GM18861 (cell line): ENCODE data around the gene MALRD1.

Source experiments
- ATAC-seq: cut with Tn5 transposase; IDR thresholded peaks from one replicate; pipeline ENCODE4 v1.9.1; 2021; ENCODE audit not compliant: unreplicated experiment

The MALRD1 gene

GRCh38 chr10:19629567-19629966, 581.0 kb downstream of the MALRD1 start:
- no peak for ATAC-seq

DNA sequence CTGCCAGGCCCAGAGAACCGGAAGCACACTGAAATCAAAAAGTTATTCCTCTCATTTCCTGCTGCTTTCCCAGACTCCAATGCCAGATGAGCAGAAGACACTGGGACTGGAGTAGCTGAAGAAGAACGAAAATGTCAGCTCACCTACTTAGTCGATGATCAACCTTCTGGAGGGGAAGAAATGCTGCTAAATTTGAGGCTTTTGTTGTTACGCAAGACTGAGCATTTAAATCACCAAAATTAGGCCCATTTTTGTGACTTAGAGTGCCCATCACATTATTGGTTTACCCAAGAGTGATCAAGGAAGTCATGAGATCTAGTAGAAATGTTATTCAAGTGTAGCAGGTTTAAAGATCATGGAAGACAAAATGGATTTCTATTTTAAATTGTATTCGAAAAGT, 585.6 kb downstream of the MALRD1 start:
- ATAC-seq, result no peak

- no peak for ATAC-seq
Measured at GRCh38 chr10:19638182-19638895, 589.7 kb downstream of the MALRD1 start.

DNA sequence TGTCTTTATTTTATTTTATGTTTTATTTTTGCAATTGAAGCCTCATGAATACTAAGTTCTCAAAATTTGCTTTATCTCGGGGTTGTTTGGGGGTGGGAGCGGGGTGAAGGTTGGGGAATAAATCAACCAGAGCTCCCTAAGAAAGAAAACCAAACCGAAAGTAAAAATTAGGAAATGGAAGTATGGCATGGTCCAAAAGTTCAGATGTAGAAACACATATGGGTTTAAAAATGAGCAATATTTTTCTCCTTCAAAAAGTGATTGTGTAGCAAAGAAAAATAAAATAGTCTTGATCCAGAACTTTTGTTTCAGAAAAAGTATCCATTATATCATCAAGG, 590.3 kb downstream of the MALRD1 start:
- ATAC-seq, result no peak

DNA sequence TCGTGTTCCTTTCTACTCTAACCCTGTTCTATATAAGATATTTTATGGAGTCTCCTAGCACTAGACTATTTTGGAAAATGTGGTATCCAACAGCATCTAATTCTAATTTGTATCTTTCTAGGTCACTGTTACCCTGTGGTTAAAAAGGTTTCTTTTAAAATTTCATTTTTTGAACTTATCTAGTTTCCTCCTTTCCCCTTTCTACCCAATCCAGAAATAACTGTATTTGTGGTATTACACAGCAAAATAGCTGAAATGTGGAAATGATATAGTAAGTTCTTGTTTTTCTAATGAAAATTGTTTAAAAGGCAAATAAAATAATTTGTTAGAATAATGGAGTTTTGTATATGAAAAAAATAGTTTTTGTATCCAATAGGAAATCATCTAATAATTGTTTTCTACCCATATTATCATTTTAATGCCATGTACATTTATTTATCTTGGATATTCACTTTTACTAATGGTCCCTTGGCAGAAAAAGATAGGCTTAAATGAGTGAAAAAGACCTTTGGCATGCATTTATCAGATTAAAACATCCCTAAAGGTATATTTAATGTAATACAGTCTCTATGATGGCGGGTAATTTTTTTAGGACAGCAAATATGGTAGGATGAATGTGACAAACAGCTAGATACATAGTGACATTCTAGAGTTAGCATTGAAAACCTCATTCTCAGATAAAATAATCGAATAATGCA, 592.1 kb downstream of the MALRD1 start:
- ATAC-seq, result no peak

DNA sequence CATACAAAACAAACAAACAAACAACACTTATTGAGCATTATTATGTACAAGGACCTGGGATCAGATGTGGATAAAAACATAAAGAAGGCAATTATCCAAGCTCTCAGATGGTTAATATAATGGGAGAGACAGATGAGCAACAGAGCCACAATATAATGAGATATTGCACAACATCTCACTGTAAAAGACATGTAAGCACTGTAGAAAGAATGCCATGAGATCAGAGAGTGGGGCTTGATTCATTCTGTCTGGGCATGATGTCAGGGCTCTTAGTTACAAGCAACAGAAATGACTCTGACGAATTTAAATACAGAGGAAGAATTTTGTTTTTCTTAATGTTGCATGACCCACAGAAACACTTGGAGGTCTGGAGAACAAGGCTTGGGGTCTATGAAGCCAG, 602.9 kb downstream of the MALRD1 start:
- no peak for ATAC-seq

GRCh38 chr10:19652750-19653149, 604.1 kb downstream of the MALRD1 start:
- ATAC-seq, result no peak

DNA sequence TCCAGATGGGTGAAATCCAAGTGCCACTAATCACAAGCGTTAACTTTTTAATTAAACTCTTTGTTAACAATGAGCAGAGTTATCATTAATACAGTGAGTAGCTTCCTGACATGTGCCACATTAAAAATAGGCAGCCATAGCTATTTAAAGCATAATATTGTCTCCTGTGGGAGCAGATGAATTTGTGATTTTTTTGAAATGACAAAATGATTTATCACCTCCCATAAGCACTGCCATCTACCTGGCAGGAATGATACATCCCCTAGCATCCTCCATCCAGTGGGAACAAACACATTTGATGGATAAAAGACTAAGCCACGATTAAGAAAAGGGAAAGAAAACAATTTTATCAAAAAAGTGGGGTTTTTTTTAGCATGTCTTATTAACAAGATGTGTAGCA, 605.3 kb downstream of the MALRD1 start:
- ATAC-seq, result no peak

- no peak for ATAC-seq
Measured at GRCh38 chr10:19654576-19654975, 606.0 kb downstream of the MALRD1 start.

DNA sequence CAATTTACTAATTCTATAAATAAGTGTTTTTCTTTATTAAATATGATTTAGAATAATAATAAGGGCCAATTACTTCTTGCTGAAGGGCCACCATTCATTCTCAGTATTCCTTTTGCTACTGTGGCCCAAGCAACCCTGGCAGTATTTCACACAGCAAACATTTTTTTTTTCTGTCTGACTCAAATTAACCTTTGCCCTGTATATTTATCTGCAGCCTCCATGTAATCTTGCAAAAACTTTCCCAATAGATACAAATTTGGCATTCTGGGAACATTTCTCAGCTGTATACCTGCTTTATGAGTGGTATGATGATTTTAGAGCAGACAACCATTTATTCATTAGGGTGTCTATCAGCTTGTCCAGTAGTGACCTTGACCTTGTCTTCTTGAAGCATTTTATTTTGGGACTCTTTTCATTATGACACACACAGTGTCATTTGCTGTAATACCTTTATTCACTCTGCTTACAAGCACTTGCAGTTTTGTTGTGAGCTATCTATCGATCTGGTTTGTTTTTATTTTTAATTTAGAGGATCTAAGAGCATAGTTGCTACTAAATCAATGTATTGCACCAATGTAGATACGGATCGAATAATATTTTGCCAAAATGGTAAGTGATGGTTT, 607.9 kb downstream of the MALRD1 start:
- no peak for ATAC-seq

DNA sequence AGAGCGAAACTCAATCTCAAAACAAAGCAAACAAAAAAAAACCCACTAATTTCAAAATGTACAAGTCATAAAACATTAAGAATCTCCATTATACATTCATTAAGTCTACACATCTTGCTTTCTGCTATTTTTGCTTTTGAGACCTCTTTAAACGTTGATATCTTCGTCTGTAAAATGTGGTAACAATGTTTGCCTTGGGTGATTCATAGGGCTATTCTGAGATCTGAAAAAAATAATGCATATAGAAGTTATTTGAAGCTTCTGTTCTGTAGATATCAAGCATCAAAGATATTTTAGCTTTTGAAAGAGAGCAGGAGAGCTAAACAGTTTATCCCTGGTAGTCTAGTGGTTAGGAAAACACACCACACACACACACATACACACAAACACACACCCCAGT, 609.5 kb downstream of the MALRD1 start:
- ATAC-seq, result no peak

- no peak for ATAC-seq
Measured at GRCh38 chr10:19658622-19659233, 610.1 kb downstream of the MALRD1 start.

- ATAC-seq, result no peak
Measured at GRCh38 chr10:19659920-19660655, 611.5 kb downstream of the MALRD1 start.

DNA sequence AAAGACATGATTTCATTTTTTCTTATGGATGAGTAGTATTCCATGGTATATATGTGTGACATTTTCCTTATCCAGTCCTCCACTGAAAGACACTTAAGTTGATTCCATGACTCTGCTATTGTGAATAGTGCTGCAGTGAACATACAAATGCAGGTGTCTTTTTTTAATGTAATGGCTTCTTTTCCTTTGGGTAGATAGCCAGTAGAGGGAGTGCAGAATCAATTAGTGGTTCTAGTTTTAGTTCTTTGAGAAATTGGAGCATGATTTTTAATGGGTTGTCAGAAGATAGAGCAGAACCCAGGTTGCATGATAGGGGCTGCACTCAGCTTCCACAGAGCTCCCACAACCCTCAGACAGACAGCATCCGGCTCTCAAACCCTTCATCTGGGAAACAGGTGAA, 614.7 kb downstream of the MALRD1 start:
- no peak for ATAC-seq

GRCh38 chr10:19668116-19668515, 619.5 kb downstream of the MALRD1 start:
- ATAC-seq, result no peak

- ATAC-seq, result no peak
Measured at GRCh38 chr10:19676063-19676462, 627.5 kb downstream of the MALRD1 start.

DNA sequence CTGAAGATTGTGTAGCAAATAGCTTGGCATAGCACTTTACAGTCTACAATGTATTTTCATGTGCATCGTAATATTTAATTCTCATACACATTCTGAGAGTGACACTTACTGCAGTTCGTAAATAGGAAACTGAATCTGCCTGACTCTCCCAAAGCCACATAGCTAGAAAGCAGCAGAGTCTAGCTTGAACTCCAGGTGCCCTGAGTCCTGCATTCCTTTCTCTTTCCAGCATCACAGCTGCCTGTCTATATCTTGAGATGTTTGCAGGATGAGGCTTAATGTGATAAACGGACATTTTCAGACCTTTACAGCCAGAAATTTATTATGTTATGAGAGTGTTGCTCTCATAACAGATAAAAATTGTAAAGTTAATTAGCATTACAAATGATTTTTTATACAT, 634.8 kb downstream of the MALRD1 start:
- no peak for ATAC-seq

DNA sequence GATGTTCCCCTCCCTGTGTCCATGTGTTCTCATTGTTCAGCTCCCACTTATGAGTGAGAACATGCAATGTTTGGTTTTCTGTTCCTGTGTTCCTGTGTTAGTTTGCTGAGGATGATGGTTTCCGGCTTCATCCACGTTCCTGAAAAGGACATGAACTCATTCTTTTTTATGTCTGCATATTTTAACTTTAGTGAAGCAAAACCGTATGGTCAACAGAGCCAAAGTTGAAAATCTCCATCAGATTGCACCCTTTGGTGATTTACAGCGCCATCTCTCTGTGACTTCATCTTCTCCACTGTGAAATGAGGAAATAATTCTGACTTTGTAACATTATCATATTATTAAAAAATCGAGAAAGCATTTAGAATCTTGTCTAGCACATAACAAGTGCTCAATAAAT, 635.4 kb downstream of the MALRD1 start:
- ATAC-seq, result no peak

GRCh38 chr10:19688344-19688743, 639.7 kb downstream of the MALRD1 start:
- no peak for ATAC-seq

DNA sequence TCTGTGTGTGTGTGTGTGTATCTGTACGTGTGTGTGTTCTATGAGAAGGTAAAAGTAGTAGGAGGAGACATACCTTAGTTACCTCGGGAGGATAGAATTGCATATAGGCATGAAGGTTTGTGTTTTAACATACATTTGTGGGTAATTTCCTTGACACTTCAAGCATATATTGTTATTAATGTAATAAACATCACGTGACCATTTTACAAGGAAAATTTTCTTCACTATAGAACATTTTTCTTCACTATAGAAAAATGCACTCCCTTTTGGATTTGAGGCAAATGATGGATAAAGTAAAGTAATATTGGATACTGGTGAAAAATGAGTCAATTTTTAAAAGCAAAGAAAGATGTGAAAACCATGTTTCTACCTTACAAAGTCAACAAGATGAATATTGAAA, 640.6 kb downstream of the MALRD1 start:
- no peak for ATAC-seq

DNA sequence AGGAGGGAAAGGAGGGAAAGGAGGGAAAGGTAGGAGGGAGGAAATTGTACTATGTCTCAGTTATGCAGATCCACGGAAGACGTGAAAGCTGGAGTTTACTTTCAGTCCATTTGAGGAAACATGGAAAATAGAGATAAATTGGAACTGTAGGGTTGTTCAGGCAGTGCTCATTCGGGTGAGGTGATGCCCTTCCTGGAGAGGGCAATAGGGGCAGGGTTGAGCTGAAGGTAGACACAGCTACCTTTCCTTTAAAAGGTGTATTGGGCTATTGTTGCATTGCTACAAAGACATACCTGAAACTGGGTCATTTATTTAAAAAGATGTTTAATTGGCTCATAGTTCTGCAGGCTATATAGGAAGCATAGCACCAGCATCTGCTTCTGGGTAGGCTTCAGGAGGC, 650.7 kb downstream of the MALRD1 start:
- ATAC-seq, result no peak
